H1 (cell line): ENCODE data around the gene AP2A2. TPM values are rescaled to one million over a fixed set of nuclear protein-coding genes. Genes with fewer than 3 reads are reported as not detected.

Experiments
- BCL11A ChIP-seq, 2 experiments: IDR thresholded peaks; one replicate each; pipeline ENCODE4 v1.6.1; 2011; ENCODE audit warnings: low read depth in 2 of 2, low read length in 2 of 2, mild to moderate bottlenecking in 2 of 2
- CBX5 ChIP-seq: fragments of 300-800, 300-1000 bp; sonication (generic); IDR thresholded peaks from 2 replicates; pipeline ENCODE4 v1.7.1; 2016; ENCODE audit warnings: antibody characterized with exemption, low read length, low read depth
- CHD7 ChIP-seq: fragments of 300-600 bp; sonication (generic); IDR thresholded peaks from 2 replicates; pipeline ENCODE4 v1.7.1; 2012; ENCODE audit warnings: low read length, moderate library complexity, mild to moderate bottlenecking, inconsistent platforms; ENCODE audit not compliant: insufficient replicate concordance
- NANOG ChIP-seq: IDR thresholded peaks from 2 replicates; pipeline ENCODE4 v1.6.1; 2011; ENCODE audit warnings: low read length, low read depth, mild to moderate bottlenecking, inconsistent platforms; ENCODE audit not compliant: insufficient read depth, poor library complexity, severe bottlenecking
- RBBP5 ChIP-seq: IDR thresholded peaks from 2 replicates; pipeline ENCODE4 v1.7.1; 2012; ENCODE audit warnings: low read depth, mild to moderate bottlenecking, inconsistent platforms, low read length, moderate library complexity, borderline replicate concordance
- RFX5 ChIP-seq: IDR thresholded peaks from 2 replicates; pipeline ENCODE4 v1.6.1; 2011; ENCODE audit warnings: low read depth, low read length, improper control_type of control experiment, borderline replicate concordance
- SUZ12 ChIP-seq: fragments of 200-600 bp; sonication (generic); IDR thresholded peaks from 2 replicates; pipeline ENCODE4 v1.6.1; 2012; ENCODE audit warnings: mild to moderate bottlenecking, inconsistent platforms, low read length, moderate library complexity, mixed read lengths
- polyA plus RNA-seq, 7 experiments: library from polyadenylated mRNA; depleted of rRNA in 3 of 7; stranded (reverse) in 5 of 7; unstranded in 2 of 7; fragments of >200 nt in 5 of 7; fragments of 200-250 nt in 2 of 7; gene quantifications; 1 replicate in 5 of 7; 2 replicates in 1 of 7; 4 replicates in 1 of 7; pipeline versions ENCODE4 v1.2.1 to v1.2.3, GENCODE V29; 2011 to 2013; ENCODE audit warnings: missing spikeins in 2 of 7, mixed read lengths in 2 of 7
- total RNA-seq: library from RNA; stranded (reverse); fragmentation: NEBNext Ultra II Directional; extraction: Animal tissue kit (Norgen Biotek cat#: 25700); gene quantifications from 2 replicates; pipeline ENCODE4 v1.2.1, GENCODE V29; 2021
- TF ChIP-seq, protein P1 (sequence below): IDR thresholded peaks from 2 replicates; pipeline ENCODE4 v1.6.1; 2011; ENCODE audit warnings: low read depth, mild to moderate bottlenecking, low read length; ENCODE audit not compliant: insufficient read depth

AP2A2 gene
- total and polyA plus RNA-seq, 2 of the 8 experiments (the other 6 are each of a cell fraction or from before 2014, with no cell fraction given) = 50.0 to 65.0 TPM

- TF ChIP-seq CHD7 (no peak), NANOG (no peak), BCL11A (IDR thresholded peaks at IDR 0.05; ENCODE audit: low read depth in 2 of 2, low read length in 2 of 2) (no peak), RFX5 (no peak), SUZ12 (no peak), RBBP5 (no peak), CBX5 (no peak)
- TF ChIP-seq, protein P1, sequence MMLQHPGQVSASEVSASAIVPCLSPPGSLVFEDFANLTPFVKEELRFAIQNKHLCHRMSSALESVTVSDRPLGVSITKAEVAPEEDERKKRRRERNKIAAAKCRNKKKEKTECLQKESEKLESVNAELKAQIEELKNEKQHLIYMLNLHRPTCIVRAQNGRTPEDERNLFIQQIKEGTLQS = no peak
These were observed 1.1 kb upstream of the AP2A2 start (continued) for GRCh38 chr11:924406-925157.
